ENCODE measurements around the gene ASCL5.

DNA sequence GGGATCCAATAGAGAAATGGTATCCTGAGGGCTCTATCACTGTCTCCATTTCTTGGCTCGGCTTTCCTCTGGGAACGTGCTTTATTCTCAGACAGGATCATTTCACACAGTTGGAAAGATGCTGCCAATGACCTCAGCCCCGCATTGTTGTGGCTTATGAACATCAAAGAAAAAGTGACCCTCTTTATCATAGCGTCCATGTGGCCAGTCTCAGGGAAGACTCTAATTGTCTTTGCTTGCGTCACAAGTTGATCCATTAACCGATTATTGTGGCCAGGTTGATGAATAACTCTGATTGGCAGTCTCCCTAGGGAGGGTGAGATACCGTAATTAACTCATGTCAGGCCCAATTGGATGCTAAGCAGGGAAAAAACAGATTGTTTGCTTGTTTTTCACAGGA lies 37.7 kb upstream of the ASCL5 start:
- TF ChIP-seq, protein P1, sequence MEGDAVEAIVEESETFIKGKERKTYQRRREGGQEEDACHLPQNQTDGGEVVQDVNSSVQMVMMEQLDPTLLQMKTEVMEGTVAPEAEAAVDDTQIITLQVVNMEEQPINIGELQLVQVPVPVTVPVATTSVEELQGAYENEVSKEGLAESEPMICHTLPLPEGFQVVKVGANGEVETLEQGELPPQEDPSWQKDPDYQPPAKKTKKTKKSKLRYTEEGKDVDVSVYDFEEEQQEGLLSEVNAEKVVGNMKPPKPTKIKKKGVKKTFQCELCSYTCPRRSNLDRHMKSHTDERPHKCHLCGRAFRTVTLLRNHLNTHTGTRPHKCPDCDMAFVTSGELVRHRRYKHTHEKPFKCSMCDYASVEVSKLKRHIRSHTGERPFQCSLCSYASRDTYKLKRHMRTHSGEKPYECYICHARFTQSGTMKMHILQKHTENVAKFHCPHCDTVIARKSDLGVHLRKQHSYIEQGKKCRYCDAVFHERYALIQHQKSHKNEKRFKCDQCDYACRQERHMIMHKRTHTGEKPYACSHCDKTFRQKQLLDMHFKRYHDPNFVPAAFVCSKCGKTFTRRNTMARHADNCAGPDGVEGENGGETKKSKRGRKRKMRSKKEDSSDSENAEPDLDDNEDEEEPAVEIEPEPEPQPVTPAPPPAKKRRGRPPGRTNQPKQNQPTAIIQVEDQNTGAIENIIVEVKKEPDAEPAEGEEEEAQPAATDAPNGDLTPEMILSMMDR (IDR thresholded peaks at IDR 0.05; ENCODE audit: low read depth, low read length, poor library complexity, severe bottlenecking) = no peak
- TF ChIP-seq EZH2phosphoT487 (IDR thresholded peaks at IDR 0.05; ENCODE audit: borderline replicate concordance, low read length) = no peak
